ENCODE measurements around the gene PLXDC2.

Gene PLXDC2

DNA sequence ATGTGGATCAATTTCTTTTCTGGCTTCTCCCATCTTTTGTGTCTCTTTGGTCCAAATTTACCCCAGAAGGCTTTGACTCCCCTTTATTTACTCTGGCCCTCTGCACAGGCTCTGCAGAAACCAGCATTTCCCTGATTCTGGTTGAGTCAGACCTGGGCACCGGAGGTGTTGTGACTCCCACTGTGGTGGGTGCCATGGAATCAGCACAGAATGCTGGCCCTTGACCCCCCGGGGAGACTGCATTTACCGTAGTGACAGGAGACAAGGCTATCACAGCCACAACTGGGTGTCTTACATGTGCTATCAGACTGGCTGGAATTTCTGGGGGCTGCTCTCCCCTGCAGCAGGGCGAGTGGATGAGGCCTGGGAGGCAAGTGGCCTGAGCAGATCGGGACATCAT lies 37.6 kb downstream of the PLXDC2 start:
- no peak for DNase-seq

GRCh38 chr10:19857876-19858275 lies 41.6 kb downstream of the PLXDC2 start:
- DNase-seq: no peak

GRCh38 chr10:19860107-19860506 lies 43.9 kb downstream of the PLXDC2 start:
- DNase-seq: no peak

DNA sequence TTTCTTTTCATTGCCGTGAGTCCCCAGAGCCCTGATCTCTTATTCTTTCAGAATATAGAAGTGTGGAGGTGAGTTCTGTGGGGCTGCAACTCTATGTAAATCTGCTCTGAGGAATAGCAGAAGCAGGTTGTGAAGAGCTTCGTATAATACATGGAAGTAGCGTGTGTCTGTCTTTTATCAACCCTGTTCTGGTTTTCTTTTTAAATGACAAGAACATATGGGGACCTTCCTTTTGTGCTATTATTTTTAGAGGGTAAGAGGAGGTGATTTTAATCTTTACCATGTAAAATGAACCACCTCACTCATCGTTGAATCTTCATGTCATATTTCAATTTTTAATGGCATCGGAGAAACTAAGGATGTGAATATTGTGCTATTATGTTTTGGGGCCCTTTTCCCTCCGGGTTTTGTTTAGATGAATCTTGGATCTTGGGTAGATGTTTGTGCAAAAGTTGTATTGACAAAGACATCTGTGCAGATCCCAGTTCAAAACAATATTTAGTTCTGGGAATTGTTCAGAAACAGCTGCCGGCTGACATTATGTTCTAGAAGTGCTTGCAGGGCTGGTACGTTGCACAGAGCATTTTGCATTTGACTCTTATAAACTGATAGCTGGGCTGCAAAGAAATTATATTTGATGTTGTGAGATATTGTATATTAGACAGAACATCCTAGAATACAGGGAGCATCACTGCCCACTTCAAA lies 46.7 kb downstream of the PLXDC2 start:
- DNase-seq: no peak

- DNase-seq: no peak
These were observed 49.4 kb downstream of the PLXDC2 start for GRCh38 chr10:19865676-19866075.

DNA sequence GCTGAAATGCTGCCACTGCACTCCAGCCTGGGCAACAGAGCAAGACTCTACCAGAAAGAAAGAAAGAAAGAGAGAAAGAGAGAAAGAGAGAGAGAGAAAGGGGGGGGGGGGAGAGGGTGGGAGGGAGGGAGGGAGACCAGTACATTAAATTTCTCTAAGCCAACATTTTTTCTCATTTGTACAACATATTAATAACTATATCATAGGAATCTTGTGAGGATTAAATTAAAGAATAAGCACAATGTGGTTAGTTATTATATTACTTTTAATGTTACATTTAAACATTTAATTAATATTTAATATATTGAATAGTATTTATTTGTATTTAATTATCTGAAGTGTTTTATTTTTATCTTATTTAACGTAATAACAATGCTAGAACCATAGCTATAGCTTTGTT lies 53.1 kb downstream of the PLXDC2 start:
- no peak for DNase-seq

- DNase-seq: no peak
These were observed 56.5 kb downstream of the PLXDC2 start for GRCh38 chr10:19872504-19873271.

DNA sequence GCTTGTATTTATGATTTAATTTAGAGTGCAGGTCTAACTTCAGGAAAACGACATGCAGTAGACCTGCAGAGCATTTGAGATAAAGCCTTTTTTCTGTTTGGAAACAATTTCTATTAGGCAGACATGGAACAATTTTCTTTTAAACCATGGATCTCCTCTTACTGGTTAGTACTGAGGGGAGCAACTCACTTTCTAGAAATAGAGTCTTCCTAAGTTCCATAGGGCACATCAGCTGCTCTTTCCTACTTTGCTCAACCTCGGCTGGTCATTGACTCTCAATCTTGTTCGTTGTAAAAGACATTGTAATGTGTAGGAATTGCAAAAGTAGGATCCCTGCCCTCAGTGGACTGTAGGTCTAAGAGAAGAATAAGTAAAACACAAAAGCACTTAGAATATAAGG lies 58.0 kb downstream of the PLXDC2 start:
- DNase-seq: no peak

GRCh38 chr10:19874791-19875190 lies 58.6 kb downstream of the PLXDC2 start:
- DNase-seq: no peak

DNA sequence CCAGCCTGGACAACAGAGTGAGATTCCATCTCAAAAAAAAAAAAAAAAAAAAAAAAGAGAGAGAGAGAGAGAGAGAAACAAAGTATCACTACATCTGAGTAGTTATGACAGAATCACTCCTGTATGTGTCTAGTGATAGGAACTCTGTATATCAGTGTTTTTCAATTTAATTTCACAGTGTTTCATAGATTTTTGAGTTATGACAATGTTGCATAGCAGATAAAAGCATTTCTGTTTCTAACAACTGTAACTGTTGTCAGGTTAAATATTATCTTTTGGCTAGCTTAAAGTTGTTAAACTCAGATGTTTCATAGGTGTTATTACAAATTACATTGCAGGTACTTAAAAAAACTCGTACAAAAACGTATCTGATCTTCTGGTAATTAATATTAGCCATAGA lies 60.3 kb downstream of the PLXDC2 start:
- DNase-seq: no peak

GRCh38 chr10:19877466-19878255 lies 61.4 kb downstream of the PLXDC2 start:
- DNase-seq: no peak

DNA sequence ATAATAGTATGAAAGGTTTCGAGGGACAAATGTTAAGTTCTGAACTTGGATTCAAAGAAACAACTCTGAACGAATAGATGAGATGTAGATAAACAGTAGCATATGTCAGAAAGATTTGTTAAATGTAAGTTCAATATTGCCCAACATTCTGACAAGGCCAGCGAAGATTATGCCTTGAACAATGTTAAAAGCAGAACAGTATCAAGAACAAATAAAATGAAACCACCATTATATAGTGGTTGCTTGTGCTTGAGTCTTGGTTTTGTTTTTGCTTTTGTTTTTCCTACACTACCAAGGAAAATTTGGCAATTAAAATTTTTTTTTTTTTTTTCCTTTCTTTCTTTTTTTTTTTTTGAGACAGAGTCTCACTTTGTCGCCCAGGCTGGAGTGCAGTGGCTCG lies 66.4 kb downstream of the PLXDC2 start:
- no peak for DNase-seq

- no peak for DNase-seq
These were observed 71.9 kb downstream of the PLXDC2 start for GRCh38 chr10:19888061-19888660.

DNA sequence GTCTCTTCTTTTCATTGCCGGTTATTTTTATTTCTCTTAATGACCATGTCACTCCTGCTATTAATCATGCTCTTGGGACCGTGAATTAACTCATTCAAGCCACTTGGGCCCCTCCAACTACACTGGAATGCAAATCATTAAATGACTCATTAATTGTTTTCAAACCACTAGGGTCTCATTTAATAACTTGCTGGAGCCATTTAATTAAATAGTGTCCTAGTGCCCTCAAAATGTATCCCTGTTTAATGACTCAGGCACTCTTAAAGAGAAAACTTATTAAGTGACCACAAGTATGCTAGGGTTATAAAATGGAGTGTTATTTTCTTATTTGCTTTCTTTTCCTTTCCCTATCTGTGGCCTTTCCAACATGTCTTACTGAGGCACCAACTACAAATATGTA lies 73.0 kb downstream of the PLXDC2 start:
- DNase-seq: no peak

DNA sequence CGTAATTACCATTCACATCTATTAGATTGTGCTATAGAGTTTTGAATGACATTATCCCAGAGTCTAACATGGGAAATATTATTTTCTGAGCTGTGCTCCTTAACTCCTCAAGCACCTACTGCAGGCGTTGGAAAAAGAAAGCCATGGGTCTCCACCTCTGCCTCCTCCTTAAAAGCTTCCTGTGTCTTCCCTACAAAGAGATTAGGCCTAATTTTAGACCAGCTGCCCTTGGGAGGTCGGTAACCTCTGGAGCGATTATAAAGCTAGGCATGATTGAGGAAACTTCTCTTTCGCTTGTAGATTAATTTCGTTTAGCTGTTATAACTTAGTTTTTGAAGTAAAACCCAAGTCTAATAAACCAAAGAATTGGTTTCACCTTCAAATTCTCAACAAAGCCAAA lies 75.2 kb downstream of the PLXDC2 start:
- no peak for DNase-seq

DNA sequence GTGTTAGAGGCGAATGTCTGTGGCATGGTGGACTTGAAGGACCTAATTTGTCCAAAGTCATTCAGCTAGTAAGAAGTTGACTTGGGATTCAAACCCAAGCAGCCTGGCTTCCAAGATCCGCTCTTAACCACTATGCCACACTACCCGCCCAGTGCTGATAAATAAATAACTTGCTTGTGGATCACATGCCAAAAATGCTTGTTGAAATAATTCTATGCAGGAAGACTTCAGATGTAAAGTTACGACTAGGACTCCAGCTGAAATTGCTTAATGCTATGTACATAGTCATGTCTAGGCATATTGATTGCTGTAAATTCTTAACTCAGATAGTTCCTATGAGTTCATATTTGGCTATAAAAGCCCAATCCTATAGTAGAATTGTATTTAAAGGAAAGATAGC lies 76.0 kb downstream of the PLXDC2 start:
- no peak for DNase-seq

- DNase-seq: peak in 1 of 56 donors; percentile 3
These were observed 76.4 kb downstream of the PLXDC2 start for GRCh38 chr10:19892677-19893076.

DNA sequence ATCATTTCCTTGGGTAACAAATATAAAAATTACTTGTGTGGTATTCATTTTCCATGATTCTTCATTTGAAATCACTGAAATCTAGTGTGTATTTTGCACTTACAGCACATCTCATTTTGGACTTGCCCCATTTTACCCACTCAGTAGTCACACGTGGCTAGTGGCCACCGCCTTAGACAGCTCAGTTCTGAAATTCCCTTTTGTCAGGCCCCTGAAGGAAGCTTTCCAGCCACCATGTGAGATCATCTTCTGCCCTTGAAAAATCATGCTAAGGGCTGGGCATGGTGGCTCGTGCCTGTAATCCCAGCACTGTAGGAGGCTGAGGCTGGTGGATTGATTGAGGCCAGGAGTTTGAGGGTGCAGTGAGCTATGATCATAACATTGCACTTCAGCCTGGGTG lies 79.3 kb downstream of the PLXDC2 start:
- DNase-seq: no peak

- no peak for DNase-seq
These were observed 86.2 kb downstream of the PLXDC2 start for GRCh38 chr10:19902456-19902855.

DNA sequence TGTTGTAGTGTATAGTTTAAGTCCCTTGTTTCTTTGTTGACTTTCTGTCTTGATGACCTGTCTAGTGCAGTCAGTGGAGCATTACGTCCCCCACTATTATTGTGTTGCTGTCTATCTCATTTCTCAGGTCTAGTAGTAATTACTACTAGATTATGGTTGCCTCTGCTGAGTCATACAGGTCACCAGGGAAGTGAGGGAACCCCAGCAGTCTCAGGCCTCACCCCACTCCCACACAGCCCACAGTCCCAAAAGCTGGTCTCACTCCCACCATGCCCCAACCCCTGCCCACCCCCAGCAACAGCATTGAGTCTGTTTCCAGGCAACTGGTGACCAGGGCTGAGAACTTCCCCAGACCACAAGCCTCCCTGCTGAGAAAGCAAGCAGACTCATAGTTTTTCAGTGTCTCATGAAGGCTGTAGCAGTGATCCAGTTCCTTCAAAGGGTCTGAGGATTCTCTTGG lies 88.0 kb downstream of the PLXDC2 start:
- no peak for DNase-seq

DNA sequence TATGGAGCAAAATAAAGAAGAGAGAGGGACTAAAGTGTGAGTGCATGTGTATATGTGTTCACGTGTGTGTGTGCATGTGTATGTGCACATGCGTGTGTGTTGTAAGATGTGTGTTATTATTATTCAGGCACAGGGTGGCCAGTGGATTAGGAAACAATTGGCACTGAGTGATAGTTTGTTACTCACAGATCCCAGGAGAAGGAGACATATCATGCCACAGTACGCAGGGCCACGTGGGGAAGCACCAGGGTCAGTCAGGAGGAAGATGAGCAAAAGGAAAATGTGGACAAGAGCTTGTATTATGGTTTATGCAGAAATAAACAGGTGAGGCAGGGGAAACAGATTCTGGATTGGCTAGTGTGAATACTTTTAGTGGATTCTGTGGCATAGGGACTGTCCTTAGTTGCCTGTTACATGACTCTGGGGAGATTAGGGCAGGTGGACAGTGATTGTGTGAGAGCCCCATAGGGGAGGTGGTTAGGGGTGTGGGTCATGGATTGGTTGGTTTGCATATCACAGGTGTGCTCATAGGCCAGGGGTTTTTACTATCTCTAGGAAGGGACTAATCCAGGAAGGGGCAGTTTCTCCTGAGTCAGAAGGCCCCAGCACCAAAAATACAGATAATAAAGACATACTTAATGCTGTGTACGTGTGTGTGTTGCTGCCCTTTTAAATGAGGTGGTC lies 90.0 kb downstream of the PLXDC2 start:
- DNase-seq: no peak

Measured in nucleus accumbens (tissue), 56 donors.